ENCODE data around the gene PRRX2.

The PRRX2 gene

DNA sequence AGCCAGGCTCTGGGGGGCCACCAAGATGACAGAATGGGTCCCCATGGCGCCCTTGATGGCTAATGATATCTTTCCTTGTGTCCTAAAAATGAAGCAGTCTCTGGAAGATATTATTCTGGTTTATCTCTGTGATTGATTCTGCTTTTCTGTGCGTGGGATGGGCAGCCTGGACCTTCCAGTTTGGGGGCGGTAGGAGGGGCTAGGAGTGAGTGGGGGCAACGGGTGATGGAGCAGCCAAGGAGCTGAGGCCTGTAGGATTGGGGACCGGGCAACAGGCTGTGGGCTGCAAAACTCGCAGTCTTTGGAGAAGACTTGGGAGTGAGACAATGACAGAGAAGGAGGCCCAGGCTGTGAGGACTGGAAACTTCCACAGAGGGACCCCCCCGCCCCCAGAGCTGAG lies 8.8 kb downstream of the PRRX2 start:
- FAIRE-seq (no peak), DNase-seq (ENCODE audit: insufficient read length, low spot score) (no peak)

DNA sequence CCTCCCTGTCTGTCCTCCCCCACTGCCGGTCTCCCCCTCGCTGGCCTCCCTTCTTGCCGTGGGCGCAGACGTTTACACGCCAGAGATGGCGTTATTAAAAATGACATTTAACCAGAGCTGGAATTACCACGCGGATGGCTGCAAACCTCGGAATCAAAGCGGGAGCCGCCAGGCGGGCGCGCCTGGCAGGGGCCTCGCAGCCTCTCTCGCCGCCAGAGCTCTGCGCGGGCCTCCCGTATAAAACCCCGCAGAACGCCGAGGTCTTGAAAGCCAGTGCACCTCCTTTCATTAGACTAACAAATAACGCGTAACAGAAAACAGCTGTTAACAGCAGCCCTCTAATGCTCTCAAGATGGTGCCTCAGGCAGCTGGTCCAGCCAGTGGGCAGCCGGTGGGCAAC lies 10.2 kb downstream of the PRRX2 start:
- FAIRE-seq (no peak), DNase-seq (ENCODE audit: insufficient read length, low spot score) (no peak)

- no peak for DNase-seq (ENCODE audit: insufficient read length, low spot score)
- FAIRE-seq = no peak
These were observed 10.8 kb downstream of the PRRX2 start for GRCh38 chr9:129676287-129676686.

- FAIRE-seq (no peak), DNase-seq (ENCODE audit: insufficient read length, low spot score) (no peak)
These were observed 11.5 kb downstream of the PRRX2 start for GRCh38 chr9:129676975-129677374.

GRCh38 chr9:129677456-129677855 lies 12.0 kb downstream of the PRRX2 start:
- DNase-seq (ENCODE audit: insufficient read length, low spot score) = no peak
- no peak for FAIRE-seq

DNA sequence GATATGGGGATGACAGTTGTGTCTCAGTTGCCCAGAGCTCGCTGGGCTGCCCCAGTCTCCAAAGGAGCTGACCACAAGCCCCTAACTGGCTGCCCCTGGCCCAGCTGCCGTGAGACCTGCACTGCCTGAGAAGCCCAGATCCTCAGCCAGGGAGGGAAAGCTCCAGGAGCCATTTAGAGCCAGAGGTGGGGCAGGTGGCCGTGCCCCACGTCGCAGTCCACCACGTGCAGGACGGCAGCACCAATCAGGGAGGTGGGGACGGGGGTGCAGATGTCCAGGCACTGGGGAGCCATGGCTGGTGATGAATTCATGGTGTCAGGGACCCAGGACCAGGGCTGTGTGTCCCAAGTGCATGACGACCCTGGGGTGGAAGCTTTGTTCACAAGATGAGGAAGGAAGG lies 13.4 kb downstream of the PRRX2 start:
- no peak for FAIRE-seq

GRCh38 chr9:129679537-129679936 lies 14.1 kb downstream of the PRRX2 start:
- no peak for DNase-seq (ENCODE audit: insufficient read length, low spot score)
- FAIRE-seq = no peak

More for the DNA sequence above, 13.4 kb downstream of the PRRX2 start:
- no peak for DNase-seq (ENCODE audit: insufficient read length, low spot score)

- DNase-seq (ENCODE audit: insufficient read length, low spot score) = no peak
- FAIRE-seq = no peak
These were observed 16.5 kb downstream of the PRRX2 start for GRCh38 chr9:129681924-129682323.

- no peak for FAIRE-seq
- no peak for DNase-seq (ENCODE audit: insufficient read length, low spot score)
These were observed 16.9 kb downstream of the PRRX2 start for GRCh38 chr9:129682381-129682780.

DNA sequence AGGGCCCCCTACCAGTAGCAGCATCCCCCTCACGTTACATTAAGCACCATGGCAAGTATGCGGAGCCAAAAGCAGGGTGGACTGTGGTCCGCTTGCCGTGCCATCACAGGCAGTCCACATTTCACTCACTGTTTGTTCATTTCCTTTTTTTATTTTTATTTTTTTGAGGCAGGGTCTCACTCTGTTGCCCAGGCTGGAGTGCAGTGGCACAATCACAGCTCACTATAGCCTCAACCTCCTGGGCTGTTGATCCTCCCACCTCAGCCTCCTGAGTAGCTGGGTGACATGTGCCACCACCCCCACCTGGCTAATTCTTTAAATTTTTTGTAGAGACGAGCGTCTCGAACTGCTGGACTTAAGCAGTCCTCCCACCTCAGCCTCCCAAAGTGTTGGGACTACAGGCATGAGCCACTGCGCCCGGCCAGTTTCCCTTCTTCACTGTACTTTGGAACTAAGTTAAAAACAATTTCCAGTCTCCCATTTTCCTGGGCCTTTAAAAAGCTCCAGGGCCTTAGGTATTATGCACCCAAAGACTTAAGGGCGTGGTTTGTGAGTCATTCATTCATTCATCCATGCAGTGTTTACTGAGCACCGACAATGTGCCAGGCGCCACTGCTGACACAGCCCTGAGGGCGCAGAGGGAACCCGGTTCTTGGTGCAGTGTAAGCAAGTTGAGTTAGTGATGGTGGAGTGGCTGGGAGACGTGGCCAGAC lies 19.9 kb downstream of the PRRX2 start:
- FAIRE-seq = no peak
- DNase-seq (ENCODE audit: insufficient read length, low spot score) = peak; percentile 25

- no peak for FAIRE-seq
- DNase-seq (ENCODE audit: insufficient read length, low spot score) = no peak
These were observed 20.4 kb downstream of the PRRX2 start for GRCh38 chr9:129685933-129686259.

DNA sequence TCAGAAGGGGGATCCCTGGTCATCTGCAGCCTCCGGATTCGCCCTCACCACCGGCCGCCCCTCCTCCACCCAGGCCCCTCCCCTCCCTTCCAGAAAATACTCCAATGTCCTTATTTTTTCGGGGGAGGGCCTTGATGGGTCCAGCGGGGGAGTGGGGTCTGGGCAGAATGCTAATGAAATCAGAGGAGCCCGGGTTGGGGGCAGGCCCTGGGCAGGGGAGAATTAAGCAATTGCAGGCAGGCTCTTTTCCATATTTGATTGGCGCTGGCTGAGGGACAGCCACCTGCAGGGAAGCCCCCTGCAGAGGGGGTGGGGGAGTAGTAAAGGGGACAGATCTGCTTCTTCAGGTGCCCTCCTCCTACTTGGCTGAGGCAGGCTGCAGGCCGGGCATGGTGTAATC lies 21.3 kb downstream of the PRRX2 start:
- FAIRE-seq = no peak
- no peak for DNase-seq (ENCODE audit: insufficient read length, low spot score)

GRCh38 chr9:129687391-129687790 lies 21.9 kb downstream of the PRRX2 start:
- no peak for FAIRE-seq

DNA sequence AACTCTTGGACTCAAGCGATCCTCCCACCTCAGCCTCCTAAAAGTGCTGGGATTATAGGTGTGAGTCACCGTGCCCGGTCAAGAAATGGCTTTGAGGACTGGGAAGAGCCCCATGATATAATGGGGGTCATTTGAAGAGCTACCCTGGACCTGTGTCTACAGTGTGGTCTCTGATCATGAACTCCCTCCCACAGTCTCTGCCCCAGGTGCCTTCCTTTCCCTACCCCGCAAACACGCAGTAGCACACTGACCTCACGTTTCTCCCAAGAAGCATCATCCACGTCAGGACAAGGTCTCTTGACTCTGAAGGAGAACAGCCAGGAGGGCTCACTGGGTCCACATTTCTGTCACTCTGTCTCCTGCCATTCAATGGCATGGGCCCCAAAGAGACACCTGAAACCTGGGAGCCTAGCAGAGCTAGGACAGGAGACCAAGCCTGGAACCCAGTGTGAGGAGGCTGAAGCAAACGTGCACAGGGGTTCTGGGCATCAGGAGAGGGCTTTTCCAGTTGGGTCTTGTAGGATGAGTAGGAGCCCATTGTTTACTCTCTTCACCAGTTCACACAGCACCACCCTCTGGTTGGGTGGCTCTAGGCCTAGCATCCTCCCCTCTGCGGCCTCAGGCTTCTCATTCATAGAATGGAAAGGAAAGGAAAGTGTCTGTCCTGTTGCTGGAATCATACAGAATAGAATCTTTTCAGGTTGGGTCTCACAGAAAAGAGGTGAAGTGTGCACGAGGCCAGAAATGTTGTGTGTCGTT lies 23.0 kb downstream of the PRRX2 start:
- DNase-seq (ENCODE audit: insufficient read length, low spot score) = no peak

More at GRCh38 chr9:129687391-129687790, 21.9 kb downstream of the PRRX2 start:
- no peak for DNase-seq (ENCODE audit: insufficient read length, low spot score)

DNA sequence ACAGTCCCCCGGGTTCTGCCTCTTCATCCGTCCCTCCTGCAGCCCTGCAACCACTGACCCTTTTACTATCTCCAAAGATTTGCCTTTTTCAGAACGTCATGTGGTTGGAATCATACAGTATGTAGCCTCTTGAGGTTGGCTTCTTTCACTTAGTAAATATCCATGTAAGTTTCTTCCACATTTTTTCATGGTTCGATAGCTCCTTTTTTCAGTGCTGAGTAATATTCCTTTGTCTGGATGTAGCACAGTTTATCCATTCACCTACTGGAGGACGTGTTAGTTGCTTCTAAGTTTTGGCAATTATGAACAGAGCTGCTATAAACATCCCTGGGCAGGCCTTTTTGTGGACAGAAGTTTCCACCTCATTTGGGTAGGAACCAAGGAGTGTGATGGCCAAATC lies 27.1 kb downstream of the PRRX2 start:
- FAIRE-seq (no peak), DNase-seq (ENCODE audit: insufficient read length, low spot score) (no peak)

More for the DNA sequence above, 23.0 kb downstream of the PRRX2 start:
- FAIRE-seq = no peak

- FAIRE-seq = no peak
- DNase-seq (ENCODE audit: insufficient read length, low spot score) = no peak
These were observed 28.3 kb downstream of the PRRX2 start for GRCh38 chr9:129693741-129694140.

- FAIRE-seq (no peak), DNase-seq (ENCODE audit: insufficient read length, low spot score) (no peak)
These were observed 28.8 kb downstream of the PRRX2 start for GRCh38 chr9:129694243-129694646.

DNA sequence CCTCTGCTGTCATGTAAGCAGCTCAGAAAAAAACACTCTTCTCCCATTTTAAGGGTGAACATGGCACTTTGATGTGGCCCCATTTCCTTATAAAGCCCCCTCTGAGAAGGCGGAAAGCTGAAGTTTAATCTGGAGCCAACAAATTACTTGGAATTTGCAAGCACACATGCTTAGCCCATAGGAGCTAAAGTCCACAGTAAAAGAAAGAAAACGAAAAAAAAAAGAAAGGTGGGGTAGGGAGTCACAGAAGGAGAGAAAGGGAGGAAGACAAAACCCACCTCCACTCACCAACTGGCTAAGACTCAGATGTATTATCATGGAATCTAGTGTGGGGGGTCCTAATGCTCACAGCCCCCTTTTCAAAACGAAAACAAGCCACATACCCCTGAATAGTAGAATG lies 30.4 kb downstream of the PRRX2 start:
- FAIRE-seq = no peak
- no peak for DNase-seq (ENCODE audit: insufficient read length, low spot score)

DNA sequence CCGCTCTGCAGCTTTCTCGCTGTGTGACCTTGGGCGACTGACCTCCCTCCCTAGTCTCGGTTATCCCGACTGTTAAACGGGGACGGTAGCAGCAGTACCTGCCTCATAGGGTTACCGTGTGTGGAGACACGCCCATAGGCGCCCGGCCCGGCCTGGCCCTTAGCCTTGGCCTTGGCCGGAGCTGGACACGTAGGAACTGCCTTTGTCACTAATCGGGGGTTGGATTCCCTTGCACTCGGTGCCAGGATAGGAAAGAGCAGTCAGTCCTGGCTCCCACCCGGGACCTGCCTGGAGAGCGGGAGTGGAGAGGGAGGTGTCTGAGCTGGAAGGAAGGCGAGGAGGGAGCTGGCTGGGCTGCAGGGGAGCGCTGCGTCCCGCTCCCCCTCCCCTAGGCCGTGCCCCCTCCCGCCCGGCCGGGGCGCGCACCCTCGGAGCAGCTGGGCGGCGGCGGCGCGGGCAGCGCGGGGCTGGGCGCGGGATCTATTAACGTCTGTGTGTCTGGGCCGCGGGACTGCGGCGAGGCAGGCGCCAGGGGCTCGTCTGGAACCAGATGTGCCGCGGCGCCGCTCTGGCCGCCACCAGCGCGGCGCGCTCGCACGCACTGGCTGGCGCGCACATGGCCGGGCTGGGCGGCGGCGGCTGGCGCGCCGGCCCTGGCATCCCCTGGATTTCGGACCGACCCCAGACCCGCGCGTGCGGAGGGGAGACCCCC lies 31.7 kb downstream of the PRRX2 start:
- DNase-seq (ENCODE audit: insufficient read length, low spot score) = peak; percentile 44

DNA sequence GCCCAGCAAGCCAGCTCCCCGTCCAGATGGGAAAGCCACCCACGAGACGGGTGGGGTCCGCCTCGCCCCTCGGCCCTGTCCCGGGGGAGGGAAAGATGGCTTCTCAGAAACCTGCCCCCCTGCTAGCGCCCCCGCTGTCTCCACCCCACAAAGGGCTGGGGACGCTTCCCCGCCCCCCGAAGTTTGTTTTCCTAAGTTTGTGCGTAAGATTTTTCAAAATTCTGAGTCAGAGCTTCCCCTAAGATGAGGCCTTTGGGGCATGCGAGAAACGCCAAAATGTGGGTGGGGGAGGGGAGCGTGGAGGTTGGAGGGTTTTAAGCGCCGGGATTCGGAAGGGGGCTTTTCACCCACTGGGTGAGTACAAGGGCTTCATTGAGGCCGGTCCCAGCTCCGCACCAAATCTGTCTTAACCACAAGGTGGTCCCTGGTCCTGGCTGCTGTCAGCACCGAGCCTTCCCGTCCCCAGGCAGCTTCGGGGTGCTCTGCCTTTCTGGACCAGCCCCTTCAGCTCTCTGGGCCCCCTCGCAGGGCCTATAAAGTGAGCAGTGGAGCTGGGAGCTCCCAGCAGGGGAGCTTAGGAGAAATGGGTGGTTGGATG lies 32.3 kb downstream of the PRRX2 start:
- DNase-seq (ENCODE audit: insufficient read length, low spot score) (peak; percentile 48), FAIRE-seq (no peak)

More for the DNA sequence above, 31.7 kb downstream of the PRRX2 start:
- no peak for FAIRE-seq

- no peak for FAIRE-seq
- DNase-seq (ENCODE audit: insufficient read length, low spot score) = no peak
These were observed 32.9 kb downstream of the PRRX2 start for GRCh38 chr9:129698254-129698757.
